ENCODE results near the gene TSPAN4. TPM values are rescaled to one million over a fixed set of nuclear protein-coding genes. Genes with fewer than 3 reads are reported as not detected.
A peak's percentile ranks its signal among the peaks of the same experiment; 100 is the strongest.

TSPAN4 gene
- total RNA-seq, 4 donors from 2014 or later = 139 to 256 (median 221) TPM

GRCh38 chr11:849951-850774, 7.5 kb downstream of the TSPAN4 start:
- Histone ChIP-seq H3K9me3 (no peaks in the 10 kb centered on the region), H3K4me3 (peak overlapping the region in 3 of 4 donors; percentile 15 to 54 (median 16)), H3K27me3 (peaks cover 0 to 15% of the 10 kb centered on the region in 2 donors), H3K27ac (peak overlapping the region in 1 of 4 donors; percentile 2), H3K36me3 (peaks cover 0 to 24% (median 0%) of the 10 kb centered on the region in 3 donors), H3K4me1 (peaks cover 0 to 97% (median 42%) of the 10 kb centered on the region in 4 donors)
- DNase-seq (ENCODE audit: low spot score in 2 of 2) = no peak
- TF ChIP-seq EP300 (IDR thresholded peaks at IDR 0.05) (no peak), CTCF (IDR thresholded peaks at IDR 0.05) (no peak), POLR2A (IDR thresholded peaks at IDR 0.05) (no peak)
- 15 to 38% methylated on average over 42 to 47 of the region's 97 CpGs for WGBS, 2 donors

- Histone ChIP-seq H3K27ac (peak overlapping the region in 1 of 4 donors; percentile 31), H3K4me1 (peaks cover 0 to 97% (median 34%) of the 10 kb centered on the region in 4 donors)
Measured at GRCh38 chr11:850775-851763, 8.4 kb downstream of the TSPAN4 start.

GRCh38 chr11:852762-853161, 10.1 kb downstream of the TSPAN4 start:
- Histone ChIP-seq H3K27ac (peak overlapping the region in 1 of 4 donors; percentile 57), H3K4me3 (no peak overlapping the region), H3K4me1 (peaks cover 0 to 94% (median 27%) of the 10 kb centered on the region in 4 donors), H3K9me3 (no peaks in the 10 kb centered on the region), H3K27me3 (peaks cover 0 to 15% of the 10 kb centered on the region in 2 donors), H3K36me3 (peaks cover 0 to 23% (median 0%) of the 10 kb centered on the region in 3 donors)
- no peak for DNase-seq (ENCODE audit: low spot score in 2 of 2)
- 68 to 70% methylated on average over 7 to 12 of the region's 15 CpGs for WGBS, 2 donors
- TF ChIP-seq CTCF (IDR thresholded peaks at IDR 0.05) (no peak), POLR2A (IDR thresholded peaks at IDR 0.05) (no peak), EP300 (IDR thresholded peaks at IDR 0.05) (no peak)

More at GRCh38 chr11:850775-851763, 8.4 kb downstream of the TSPAN4 start:
- no peaks in the 10 kb centered on the region for H3K9me3 ChIP-seq
- peaks cover 0 to 15% of the 10 kb centered on the region in 2 donors for H3K27me3 ChIP-seq
- TF ChIP-seq CTCF (IDR thresholded peaks at IDR 0.05) (no peak), EP300 (IDR thresholded peaks at IDR 0.05) (no peak), POLR2A (IDR thresholded peaks at IDR 0.05) (no peak)
- peaks cover 0 to 31% (median 0%) of the 10 kb centered on the region in 3 donors for H3K36me3 ChIP-seq
- no peak for DNase-seq (ENCODE audit: low spot score in 2 of 2)
- WGBS, 2 donors = 47 to 70% methylated on average over 13 to 21 of the region's 28 CpGs
- H3K4me3 ChIP-seq = peak overlapping the region in 1 of 4 donors; percentile 54

- Histone ChIP-seq H3K27me3 (peaks cover 0 to 5% of the 10 kb centered on the region in 2 donors), H3K27ac (peak overlapping the region in 1 of 4 donors; percentile 51), H3K9me3 (no peaks in the 10 kb centered on the region), H3K4me3 (no peak overlapping the region), H3K36me3 (peaks cover 0 to 23% (median 0%) of the 10 kb centered on the region in 3 donors), H3K4me1 (peaks cover 0 to 94% (median 17%) of the 10 kb centered on the region in 4 donors)
- no peak for DNase-seq (ENCODE audit: low spot score in 2 of 2)
- WGBS, 2 donors = 91% methylated on average over 7 to 21 of the region's 27 CpGs
- TF ChIP-seq EP300 (IDR thresholded peaks at IDR 0.05) = no peak
- TF ChIP-seq CTCF (IDR thresholded peaks at IDR 0.05) = no peak
Measured at GRCh38 chr11:853682-854448, 11.2 kb downstream of the TSPAN4 start.

Data from tibial nerve (tissue), 4 donors.